Choroid plexus epithelial cell (primary cell): ENCODE results near the gene TRPM5.
"Not testable (repeated sequence)": the region's sequence is repeated elsewhere in the genome, so short reads cannot be mapped to it uniquely, and the experiment has no call there.

Experiments
- DNase-seq: peaks from one replicate; pipeline ENCODE4 v3.0.0-alpha.2; 2010; ENCODE audit warnings: low read depth
- H3K4me3 ChIP-seq: 2 replicates; pipeline ENCODE4 v1.5.1; 2011; ENCODE audit warnings: low read depth, mild to moderate bottlenecking, control low read depth, low read length, moderate library complexity
- TF ChIP-seq, protein P1 (sequence below): conservative IDR thresholded peaks from 2 replicates; pipeline ENCODE4 v1.5.1; 2011; ENCODE audit warnings: low read depth, mild to moderate bottlenecking, control low read depth, inconsistent platforms, low read length, moderate library complexity

TRPM5 gene

DNA sequence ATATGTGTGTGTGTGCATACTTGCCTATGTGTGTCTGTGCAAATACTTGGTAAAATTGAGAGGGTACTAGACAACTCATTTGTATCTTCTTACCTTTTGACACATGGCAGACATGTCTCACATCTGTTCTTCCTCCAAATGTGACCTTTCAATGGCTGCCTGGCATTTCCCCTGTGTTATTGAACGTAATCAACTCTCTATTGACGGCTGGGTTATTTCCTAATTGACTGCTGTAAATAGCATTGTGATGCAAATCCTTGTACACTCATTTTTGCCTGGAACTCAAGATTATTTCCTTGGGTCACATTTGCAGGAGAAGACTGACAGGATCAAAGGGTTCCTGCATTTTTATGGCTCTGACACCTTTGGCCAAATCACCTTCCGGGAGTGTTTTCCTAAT is 37.9 kb upstream of the TRPM5 start:
- no peak for DNase-seq
- TF ChIP-seq, protein P1, sequence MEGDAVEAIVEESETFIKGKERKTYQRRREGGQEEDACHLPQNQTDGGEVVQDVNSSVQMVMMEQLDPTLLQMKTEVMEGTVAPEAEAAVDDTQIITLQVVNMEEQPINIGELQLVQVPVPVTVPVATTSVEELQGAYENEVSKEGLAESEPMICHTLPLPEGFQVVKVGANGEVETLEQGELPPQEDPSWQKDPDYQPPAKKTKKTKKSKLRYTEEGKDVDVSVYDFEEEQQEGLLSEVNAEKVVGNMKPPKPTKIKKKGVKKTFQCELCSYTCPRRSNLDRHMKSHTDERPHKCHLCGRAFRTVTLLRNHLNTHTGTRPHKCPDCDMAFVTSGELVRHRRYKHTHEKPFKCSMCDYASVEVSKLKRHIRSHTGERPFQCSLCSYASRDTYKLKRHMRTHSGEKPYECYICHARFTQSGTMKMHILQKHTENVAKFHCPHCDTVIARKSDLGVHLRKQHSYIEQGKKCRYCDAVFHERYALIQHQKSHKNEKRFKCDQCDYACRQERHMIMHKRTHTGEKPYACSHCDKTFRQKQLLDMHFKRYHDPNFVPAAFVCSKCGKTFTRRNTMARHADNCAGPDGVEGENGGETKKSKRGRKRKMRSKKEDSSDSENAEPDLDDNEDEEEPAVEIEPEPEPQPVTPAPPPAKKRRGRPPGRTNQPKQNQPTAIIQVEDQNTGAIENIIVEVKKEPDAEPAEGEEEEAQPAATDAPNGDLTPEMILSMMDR = no peak
- no peak overlapping the region for H3K4me3 ChIP-seq

DNA sequence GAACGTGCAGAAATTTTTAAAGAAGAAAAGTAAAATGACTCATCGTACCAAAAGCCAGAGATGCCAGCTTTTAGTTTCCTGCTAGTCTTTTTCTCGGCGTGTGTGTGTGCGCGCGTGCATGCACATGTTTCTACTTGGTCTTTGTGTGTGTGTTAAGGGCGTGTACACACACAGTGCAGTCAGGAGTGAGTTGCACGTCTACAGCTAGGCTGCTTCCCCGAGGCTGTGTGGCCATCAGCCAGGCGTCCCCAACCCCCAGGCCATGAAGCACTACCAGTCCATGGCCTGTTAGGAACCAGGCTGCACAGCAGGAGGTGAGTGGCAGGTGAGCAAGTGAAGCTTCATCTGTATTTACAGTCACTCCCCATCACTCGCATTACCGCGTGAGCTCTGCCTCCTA is 36.9 kb upstream of the TRPM5 start:
- TF ChIP-seq, protein P1 = no peak
- H3K4me3 ChIP-seq = no peak overlapping the region
- no peak for DNase-seq

DNA sequence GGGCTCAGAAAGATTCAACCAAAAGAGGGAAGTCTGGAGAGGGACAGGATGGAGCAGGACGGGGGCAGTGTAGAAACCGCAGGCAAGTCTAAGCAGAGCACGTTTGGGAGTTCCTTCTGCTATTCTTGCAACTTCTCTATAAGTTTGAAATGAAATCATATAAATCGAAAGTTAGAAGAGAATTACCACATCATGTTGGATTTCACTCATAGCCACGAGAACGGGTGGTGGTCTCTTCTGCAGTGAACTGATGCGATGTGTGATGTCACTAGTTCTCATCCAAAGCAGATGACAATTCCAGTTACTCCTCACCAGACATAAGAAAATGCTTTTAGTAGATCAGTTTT is 36.5 kb upstream of the TRPM5 start:
- no peak overlapping the region for H3K4me3 ChIP-seq
- TF ChIP-seq, protein P1 = no peak

DNA sequence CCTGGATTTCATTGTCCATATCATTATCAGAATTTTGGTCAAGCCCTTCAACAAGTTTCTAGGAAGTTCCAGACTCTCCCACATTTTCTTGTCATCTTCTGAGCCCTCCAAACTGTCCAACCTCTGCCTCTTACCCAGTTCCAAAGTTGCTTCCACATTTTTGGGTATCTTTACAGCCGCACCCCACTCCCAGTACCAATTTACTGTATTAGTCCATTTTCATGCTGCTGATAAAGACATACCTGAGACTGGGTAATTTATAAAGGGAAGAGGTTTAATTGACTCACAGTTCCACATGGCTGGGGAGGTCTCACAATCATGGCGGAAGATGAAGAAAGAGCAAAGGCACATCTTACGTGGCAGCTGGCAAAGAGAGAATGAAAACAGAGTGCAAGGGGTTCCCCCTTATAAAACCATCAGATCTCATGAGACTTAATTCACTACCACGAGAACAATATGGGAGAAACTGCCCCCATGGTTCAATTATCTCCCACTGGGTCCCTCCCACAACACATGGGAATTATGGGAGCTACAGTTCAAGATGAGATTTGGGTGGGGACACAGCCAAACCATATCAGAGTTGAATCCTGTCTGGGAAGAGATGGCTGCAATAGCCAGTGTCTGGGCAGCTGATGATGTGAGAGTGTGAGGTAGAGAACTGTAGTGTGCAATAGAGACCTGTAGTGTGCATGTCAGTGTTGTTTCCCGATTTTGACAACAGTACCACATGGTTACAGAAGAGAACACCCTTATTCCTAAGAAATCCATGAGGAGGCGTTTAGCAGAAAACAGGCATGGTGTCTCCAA is 36.0 kb upstream of the TRPM5 start:
- DNase-seq, H3K4me3 ChIP-seq: not testable (repeated sequence)

More for the DNA sequence above, 36.5 kb upstream of the TRPM5 start:
- no peak for DNase-seq

DNA sequence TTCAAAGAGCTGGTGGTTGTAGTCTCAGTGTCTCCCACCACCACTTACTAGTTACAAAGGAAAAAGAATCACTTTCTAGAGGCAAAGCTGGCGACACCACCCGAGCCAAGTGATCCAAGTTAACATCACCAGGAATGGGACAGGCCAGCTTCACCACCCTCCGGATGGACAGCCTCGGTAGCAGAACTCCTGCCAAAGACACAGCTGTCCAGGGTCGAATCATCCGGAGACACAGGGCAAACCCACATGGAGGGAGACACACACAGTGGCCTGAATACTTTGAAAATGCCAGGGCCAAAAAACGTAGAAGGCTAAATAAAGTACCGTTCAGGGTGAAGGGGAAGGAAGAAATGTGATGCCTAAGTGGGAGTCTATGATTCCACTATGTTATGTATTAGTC is 33.6 kb upstream of the TRPM5 start:
- TF ChIP-seq, protein P1 = no peak
- no peak overlapping the region for H3K4me3 ChIP-seq
- no peak for DNase-seq

DNA sequence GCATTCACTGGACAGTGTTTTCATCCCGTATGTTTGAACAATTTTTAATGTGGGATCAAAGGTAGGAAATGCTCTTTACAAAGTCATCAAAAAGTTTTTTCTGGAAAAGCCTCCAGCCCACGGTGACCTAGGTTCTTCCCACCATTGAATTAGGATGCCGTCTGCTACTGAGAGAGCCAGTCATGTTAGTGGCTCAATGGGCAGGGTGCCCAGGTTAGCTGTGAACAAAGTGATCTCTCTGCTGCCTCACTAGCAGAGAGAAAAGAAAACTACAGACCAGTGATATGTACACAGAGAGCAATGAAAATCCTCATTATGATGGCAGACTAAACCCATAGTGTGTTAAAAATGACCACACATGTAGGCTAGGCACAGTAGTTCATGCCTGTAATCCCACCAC is 32.9 kb upstream of the TRPM5 start:
- H3K4me3 ChIP-seq = no peak overlapping the region
- DNase-seq = no peak
- TF ChIP-seq, protein P1 = no peak

DNA sequence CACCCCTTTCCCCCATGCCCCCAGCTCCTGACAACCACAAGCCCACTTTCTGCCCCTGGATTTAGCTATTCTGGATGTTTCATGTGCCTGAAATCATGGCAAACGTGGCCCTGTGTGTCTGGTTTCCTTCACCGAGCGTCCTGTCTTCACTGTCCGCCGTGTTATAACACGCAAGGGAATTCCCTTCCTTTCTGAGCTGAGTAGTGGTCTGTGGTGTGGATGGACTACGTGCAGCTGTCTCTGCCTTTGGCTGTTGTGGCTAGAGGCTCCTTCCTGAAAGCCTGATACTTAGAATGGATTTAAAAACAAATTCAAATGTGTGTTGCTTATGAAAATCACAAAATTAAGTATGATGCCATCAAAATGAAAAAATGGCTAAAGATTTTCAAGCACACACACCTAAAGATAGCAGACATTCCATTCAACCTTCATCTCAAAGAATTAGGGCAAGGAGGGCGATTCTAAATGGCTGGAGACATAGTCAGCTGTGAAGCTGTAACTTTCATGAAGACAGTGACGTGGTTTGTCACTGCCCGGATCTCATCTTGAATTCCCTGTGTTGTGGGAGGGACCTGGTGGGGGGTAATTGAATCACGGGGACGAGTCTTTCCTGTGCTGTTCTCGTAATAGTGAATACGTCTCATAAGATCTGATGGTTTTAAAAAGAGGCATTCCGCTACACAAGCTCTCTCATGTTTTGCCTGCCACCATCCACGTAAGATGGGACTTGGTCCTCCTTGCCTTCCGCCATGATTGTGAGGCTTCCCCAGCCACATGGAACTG is 31.0 kb upstream of the TRPM5 start:
- TF ChIP-seq, protein P1 = no peak
- no peak for DNase-seq
- no peak overlapping the region for H3K4me3 ChIP-seq
